ENCODE measurements around the gene SLC36A1.

DNA sequence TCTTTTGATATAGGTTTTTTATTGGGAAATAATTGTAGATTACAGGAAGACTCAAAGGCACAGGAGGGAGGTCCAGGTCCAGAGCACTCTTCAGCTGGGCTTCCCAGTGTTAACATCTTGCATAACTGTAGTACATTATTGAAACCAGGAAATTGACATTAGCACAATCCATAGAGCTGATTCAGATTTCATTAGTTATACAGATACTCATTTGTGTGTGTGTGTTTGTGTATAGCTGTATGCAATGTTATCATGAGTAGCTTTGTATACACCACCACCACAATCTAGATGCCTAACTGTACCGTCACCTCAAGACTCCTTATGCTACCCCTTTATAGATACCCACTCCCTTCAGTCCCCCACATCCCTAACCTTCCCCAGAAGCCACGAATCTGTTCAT, 47.9 kb downstream of the SLC36A1 start:
- TF ChIP-seq, protein P1, sequence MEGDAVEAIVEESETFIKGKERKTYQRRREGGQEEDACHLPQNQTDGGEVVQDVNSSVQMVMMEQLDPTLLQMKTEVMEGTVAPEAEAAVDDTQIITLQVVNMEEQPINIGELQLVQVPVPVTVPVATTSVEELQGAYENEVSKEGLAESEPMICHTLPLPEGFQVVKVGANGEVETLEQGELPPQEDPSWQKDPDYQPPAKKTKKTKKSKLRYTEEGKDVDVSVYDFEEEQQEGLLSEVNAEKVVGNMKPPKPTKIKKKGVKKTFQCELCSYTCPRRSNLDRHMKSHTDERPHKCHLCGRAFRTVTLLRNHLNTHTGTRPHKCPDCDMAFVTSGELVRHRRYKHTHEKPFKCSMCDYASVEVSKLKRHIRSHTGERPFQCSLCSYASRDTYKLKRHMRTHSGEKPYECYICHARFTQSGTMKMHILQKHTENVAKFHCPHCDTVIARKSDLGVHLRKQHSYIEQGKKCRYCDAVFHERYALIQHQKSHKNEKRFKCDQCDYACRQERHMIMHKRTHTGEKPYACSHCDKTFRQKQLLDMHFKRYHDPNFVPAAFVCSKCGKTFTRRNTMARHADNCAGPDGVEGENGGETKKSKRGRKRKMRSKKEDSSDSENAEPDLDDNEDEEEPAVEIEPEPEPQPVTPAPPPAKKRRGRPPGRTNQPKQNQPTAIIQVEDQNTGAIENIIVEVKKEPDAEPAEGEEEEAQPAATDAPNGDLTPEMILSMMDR (optimal IDR thresholded peaks at IDR 0.05 in 1 of 3, IDR thresholded peaks at IDR 0.05 in 1 of 3, conservative IDR thresholded peaks at IDR 0.05 in 1 of 3; ENCODE audit: extremely low read depth in 1 of 3, insufficient read depth in 2 of 3, low read length in 3 of 3), result no peak
- TF ChIP-seq EZH2 (IDR thresholded peaks at IDR 0.05; ENCODE audit: low read length), result no peak
